IMR-90 (cell line): ENCODE results near the gene MAP1LC3A.

Experiments used
- MAZ ChIP-seq: IDR thresholded peaks from 2 replicates; pipeline ENCODE4 v1.6.1; 2012; ENCODE audit warnings: low read depth, mild to moderate bottlenecking, low read length, improper control_type of control experiment, moderate library complexity, borderline replicate concordance
- POLR2A ChIP-seq: IDR thresholded peaks from 2 replicates; pipeline ENCODE4 v1.6.1; 2012; ENCODE audit warnings: mild to moderate bottlenecking, low read depth, low read length
- RAD21 ChIP-seq: IDR thresholded peaks from 2 replicates; pipeline ENCODE4 v1.6.1; 2012; ENCODE audit warnings: low read length, improper control_type of control experiment
- USF2 ChIP-seq: fragments of 150-350 bp; IDR thresholded peaks from 2 replicates; pipeline ENCODE4 v1.6.1; 2017; ENCODE audit warnings: mild to moderate bottlenecking, antibody characterized with exemption, low read length, low read depth
- TF ChIP-seq, protein P1 (sequence below): conservative IDR thresholded peaks from 2 replicates; pipeline ENCODE4 v1.5.1; 2012; ENCODE audit warnings: mild to moderate bottlenecking, low read depth, low read length, improper control_type of control experiment
- TF ChIP-seq, protein P2 (sequence below): fragments of 150-350 bp; IDR thresholded peaks from 2 replicates; pipeline ENCODE4 v1.6.1; 2016; ENCODE audit warnings: low read depth, mild to moderate bottlenecking, low read length, moderate library complexity, borderline replicate concordance

DNA sequence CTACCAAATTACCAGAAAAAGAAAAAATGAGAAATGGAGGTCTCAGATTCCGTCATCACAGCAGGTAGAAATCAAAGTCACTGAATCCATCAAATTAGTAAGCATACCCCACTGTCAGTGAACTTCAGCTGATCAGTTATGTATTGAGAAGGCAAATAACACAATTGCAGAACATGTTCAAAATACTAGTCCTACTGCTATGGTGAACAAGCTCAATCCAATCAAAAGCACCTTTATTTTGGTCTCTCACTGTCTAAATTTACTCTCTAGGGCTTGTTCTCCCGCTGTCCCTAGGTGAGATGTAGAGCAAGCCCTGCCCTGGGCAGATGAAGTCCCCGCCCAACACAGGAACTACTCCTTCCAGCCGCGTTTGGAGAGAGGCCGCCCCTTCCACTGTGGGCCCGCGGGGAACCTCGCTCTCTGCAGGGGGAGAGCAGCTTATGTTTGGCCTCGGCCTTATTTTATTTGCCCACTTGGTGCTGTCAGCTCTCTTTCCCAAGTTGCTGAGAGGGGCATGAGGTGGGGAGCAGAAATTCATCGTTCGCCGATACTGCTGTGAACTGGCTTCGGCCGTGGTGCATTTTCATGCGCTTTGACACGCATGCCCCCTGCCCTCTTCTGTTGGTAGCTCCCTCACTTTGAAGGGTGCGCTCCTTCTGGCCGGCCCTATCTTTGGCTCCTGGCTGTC, 14.3 kb upstream of the MAP1LC3A start:
- TF ChIP-seq MAZ, result no peak
- TF ChIP-seq, protein P1, sequence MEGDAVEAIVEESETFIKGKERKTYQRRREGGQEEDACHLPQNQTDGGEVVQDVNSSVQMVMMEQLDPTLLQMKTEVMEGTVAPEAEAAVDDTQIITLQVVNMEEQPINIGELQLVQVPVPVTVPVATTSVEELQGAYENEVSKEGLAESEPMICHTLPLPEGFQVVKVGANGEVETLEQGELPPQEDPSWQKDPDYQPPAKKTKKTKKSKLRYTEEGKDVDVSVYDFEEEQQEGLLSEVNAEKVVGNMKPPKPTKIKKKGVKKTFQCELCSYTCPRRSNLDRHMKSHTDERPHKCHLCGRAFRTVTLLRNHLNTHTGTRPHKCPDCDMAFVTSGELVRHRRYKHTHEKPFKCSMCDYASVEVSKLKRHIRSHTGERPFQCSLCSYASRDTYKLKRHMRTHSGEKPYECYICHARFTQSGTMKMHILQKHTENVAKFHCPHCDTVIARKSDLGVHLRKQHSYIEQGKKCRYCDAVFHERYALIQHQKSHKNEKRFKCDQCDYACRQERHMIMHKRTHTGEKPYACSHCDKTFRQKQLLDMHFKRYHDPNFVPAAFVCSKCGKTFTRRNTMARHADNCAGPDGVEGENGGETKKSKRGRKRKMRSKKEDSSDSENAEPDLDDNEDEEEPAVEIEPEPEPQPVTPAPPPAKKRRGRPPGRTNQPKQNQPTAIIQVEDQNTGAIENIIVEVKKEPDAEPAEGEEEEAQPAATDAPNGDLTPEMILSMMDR, result no peak
- no peak for TF ChIP-seq POLR2A
- no peak for TF ChIP-seq RAD21
- TF ChIP-seq, protein P2, sequence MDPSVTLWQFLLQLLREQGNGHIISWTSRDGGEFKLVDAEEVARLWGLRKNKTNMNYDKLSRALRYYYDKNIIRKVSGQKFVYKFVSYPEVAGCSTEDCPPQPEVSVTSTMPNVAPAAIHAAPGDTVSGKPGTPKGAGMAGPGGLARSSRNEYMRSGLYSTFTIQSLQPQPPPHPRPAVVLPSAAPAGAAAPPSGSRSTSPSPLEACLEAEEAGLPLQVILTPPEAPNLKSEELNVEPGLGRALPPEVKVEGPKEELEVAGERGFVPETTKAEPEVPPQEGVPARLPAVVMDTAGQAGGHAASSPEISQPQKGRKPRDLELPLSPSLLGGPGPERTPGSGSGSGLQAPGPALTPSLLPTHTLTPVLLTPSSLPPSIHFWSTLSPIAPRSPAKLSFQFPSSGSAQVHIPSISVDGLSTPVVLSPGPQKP, result no peak
- no peak for TF ChIP-seq USF2
